HL-60/S4 treated with retinoic acid at 250 ng/mL for 4 days and 3 days (cell line): ENCODE measurements around the gene BAIAP2L2.
"Not testable (repeated sequence)": the region's sequence is repeated elsewhere in the genome, so short reads cannot be mapped to it uniquely, and the experiment has no call there.

Experiments used
- in situ Hi-C: fragments of 300-500 bp; cut with MboI; formaldehyde crosslinking; loops from 2 replicates; pipeline ENCODE4 v1.7.0; 2022; ENCODE audit warnings: low sequenced_read_pairs

The BAIAP2L2 gene

GRCh38 chr22:38041760-38042487 is 68.6 kb downstream of the BAIAP2L2 start:
- in situ Hi-C loops, result no loop called here

- in situ Hi-C loops, result no loop called here
Measured at GRCh38 chr22:38040953-38041759, 69.3 kb downstream of the BAIAP2L2 start.

- in situ Hi-C loops, result no loop called here
Measured at GRCh38 chr22:38038890-38039812, 71.3 kb downstream of the BAIAP2L2 start.

GRCh38 chr22:38038426-38038825 is 72.1 kb downstream of the BAIAP2L2 start:
- in situ Hi-C loops, result no loop called here

GRCh38 chr22:38037367-38038150 is 72.9 kb downstream of the BAIAP2L2 start:
- in situ Hi-C loops, result not testable (repeated sequence)

- in situ Hi-C loops, result no loop called here
Measured at GRCh38 chr22:38036392-38037062, 74.0 kb downstream of the BAIAP2L2 start.

GRCh38 chr22:38035530-38035885 is 75.0 kb downstream of the BAIAP2L2 start:
- in situ Hi-C loops, result no loop called here
